CD4-positive, alpha-beta memory T cell (primary cell): Measurements from ENCODE around the gene FOXP1. TPM values are rescaled to one million over a fixed set of nuclear protein-coding genes. Genes with fewer than 3 reads are reported as not detected.

Source experiments
- CTCF ChIA-PET: fragments of 350-600 bp; sonication (Branson Sonifier 250); formaldehyde crosslinking; loops from one replicate; lab custom pipeline; 2021; ENCODE audit warnings: inconsistent platforms; ENCODE audit not compliant: partially characterized antibody; lab: Charles Lee
- POLR2A ChIA-PET: fragments of 350-600 bp; sonication (Branson Sonifier 250); formaldehyde crosslinking; loops from one replicate; lab custom pipeline; 2021; ENCODE audit not compliant: partially characterized antibody; lab: Charles Lee
- DNase-seq, 5 donors: peaks; one replicate each; pipeline versions ENCODE4 v3.0.0 to v3.0.0-alpha.2; 2020 to 2022; ENCODE audit warnings: mixed read lengths in 1 of 5
- H3K27ac ChIP-seq: one replicate; pipeline ENCODE4 v1.7.0; 2013; ENCODE audit warnings: low read depth, low read length
- H3K27me3 ChIP-seq: 2 replicates; pipeline ENCODE4 v1.7.0; 2013; ENCODE audit warnings: mild to moderate bottlenecking, low read length, moderate library complexity; ENCODE audit not compliant: insufficient read depth
- H3K36me3 ChIP-seq: 2 replicates; pipeline ENCODE4 v1.7.0; 2013; ENCODE audit warnings: mild to moderate bottlenecking, low read length, moderate library complexity; ENCODE audit not compliant: insufficient read depth
- H3K4me1 ChIP-seq: 2 replicates; pipeline ENCODE4 v1.7.0; 2013; ENCODE audit warnings: mild to moderate bottlenecking, low read length, moderate library complexity; ENCODE audit not compliant: insufficient read depth
- H3K4me3 ChIP-seq, 2 donors: one replicate each; pipeline ENCODE4 v1.7.0; 2013; ENCODE audit warnings: low read length in 2 of 2, mild to moderate bottlenecking in 1 of 2
- H3K9me3 ChIP-seq, 2 donors: one replicate each; pipeline ENCODE4 v1.7.0; 2013; ENCODE audit warnings: low read length in 2 of 2, control low read depth in 1 of 2; ENCODE audit not compliant: control insufficient read depth in 1 of 2
- H3K27ac Mint-ChIP-seq, 7 donors: one replicate each; pipeline ENCODE4 v1.8.0; 2020 to 2021; ENCODE audit warnings: mixed read lengths in 7 of 7, mild to moderate bottlenecking in 6 of 7, inconsistent platforms in 3 of 7, moderate library complexity in 3 of 7
- H3K27me3 Mint-ChIP-seq, 2 donors: one replicate each; pipeline ENCODE4 v1.8.0; 2020 to 2021; ENCODE audit warnings: mixed read lengths in 2 of 2
- H3K36me3 Mint-ChIP-seq, 2 donors: one replicate each; pipeline ENCODE4 v1.8.0; 2020 to 2021; ENCODE audit warnings: mixed read lengths in 2 of 2, inconsistent platforms in 1 of 2, mild to moderate bottlenecking in 1 of 2
- H3K4me1 Mint-ChIP-seq, 4 donors: one replicate each; pipeline ENCODE4 v1.8.0; 2020 to 2021; ENCODE audit warnings: mixed read lengths in 4 of 4, mild to moderate bottlenecking in 1 of 4
- H3K4me3 Mint-ChIP-seq, 8 donors: one replicate each; pipeline ENCODE4 v1.8.0; 2020 to 2021; ENCODE audit warnings: mixed read lengths in 8 of 8, mild to moderate bottlenecking in 7 of 8, moderate library complexity in 6 of 8, inconsistent platforms in 3 of 8
- H3K9me3 Mint-ChIP-seq, 8 donors: one replicate each; pipeline ENCODE4 v1.8.0; 2020 to 2021; ENCODE audit warnings: mixed read lengths in 8 of 8, mild to moderate bottlenecking in 5 of 8, inconsistent platforms in 3 of 8, moderate library complexity in 1 of 8
- intact Hi-C: fragments of 100-400 bp; cut with micrococcal nuclease; formaldehyde crosslinking; loops from one replicate; pipeline ENCODE4 v1.15.1; 2023
- polyA plus RNA-seq, 2 donors: library from polyadenylated mRNA; unstranded; fragments of 300-500 nt; fragmentation: Illumina TruSeq; gene quantifications; one replicate each; pipeline ENCODE4 v1.2.3, GENCODE V29; 2021
- total RNA-seq, 2 experiments: library from RNA; stranded (reverse); gene quantifications; one replicate each; pipeline ENCODE4 v1.2.3, GENCODE V29; 2021

The FOXP1 gene
- total and polyA plus RNA-seq, 4 experiments from 2014 or later, result 189 to 348 (median 279) TPM

GRCh38 chr3:71414189-71414927, 169.2 kb downstream of the FOXP1 start:
- H3K36me3 ChIP-seq, result no peaks in the 10 kb centered on the region
- H3K27ac ChIP-seq, result no peak overlapping the region
- peaks cover 51 to 97% (median 68%) of the 10 kb centered on the region in 4 donors for H3K4me1 Mint-ChIP-seq
- H3K4me3 Mint-ChIP-seq, result peak overlapping the region in 2 of 8 donors; percentile 29 to 61
- H3K4me1 ChIP-seq, result peaks cover 67% of the 10 kb centered on the region
- POLR2A ChIA-PET, result no interaction called here
- H3K36me3 Mint-ChIP-seq, result peaks cover 11 to 12% of the 10 kb centered on the region in 2 donors
- no peak for DNase-seq
- no peak overlapping the region for H3K4me3 ChIP-seq
- H3K27ac Mint-ChIP-seq, result peak overlapping the region in 6 of 7 donors; percentile 22 to 95 (median 70)
- H3K27me3 ChIP-seq, result no peaks in the 10 kb centered on the region
- H3K9me3 ChIP-seq, result no peaks in the 10 kb centered on the region
- H3K27me3 Mint-ChIP-seq, result no peaks in the 10 kb centered on the region
- H3K9me3 Mint-ChIP-seq, result peaks cover 0 to 5% (median 0%) of the 10 kb centered on the region in 8 donors
- intact Hi-C loops, result loop anchor here (10.0 kb wide), 1 partner anchor 170 kb away; the partner anchor contains the start of gene FOXP1
- CTCF ChIA-PET, result interaction anchor here (0.9 kb wide), 1 partner anchor 17 kb away, joined by 6 read pairs; no protein-coding TSS in a partner anchor

- H3K27me3 ChIP-seq, result no peaks in the 10 kb centered on the region
- DNase-seq, result no peak
- intact Hi-C loops, result loop anchor here (10.0 kb wide), 1 partner anchor 171 kb away; the partner anchor contains the start of gene FOXP1
- CTCF ChIA-PET, result no interaction called here
- Mint-ChIP-seq H3K27me3 (no peaks in the 10 kb centered on the region), H3K36me3 (peaks cover 18% of the 10 kb centered on the region in 2 donors), H3K27ac (peak overlapping the region in 3 of 7 donors; percentile 19 to 57 (median 55)), H3K9me3 (peaks cover 0 to 5% (median 0%) of the 10 kb centered on the region in 8 donors), H3K4me1 (peaks cover 52 to 100% (median 72%) of the 10 kb centered on the region in 4 donors), H3K4me3 (peak overlapping the region in 1 of 8 donors; percentile 36)
- POLR2A ChIA-PET, result no interaction called here
- no peak overlapping the region for H3K27ac ChIP-seq
- H3K4me3 ChIP-seq, result no peak overlapping the region
- H3K9me3 ChIP-seq, result no peaks in the 10 kb centered on the region
- peaks cover 62% of the 10 kb centered on the region for H3K4me1 ChIP-seq
- no peaks in the 10 kb centered on the region for H3K36me3 ChIP-seq
These were observed 170.0 kb downstream of the FOXP1 start for GRCh38 chr3:71413572-71413971.

DNA sequence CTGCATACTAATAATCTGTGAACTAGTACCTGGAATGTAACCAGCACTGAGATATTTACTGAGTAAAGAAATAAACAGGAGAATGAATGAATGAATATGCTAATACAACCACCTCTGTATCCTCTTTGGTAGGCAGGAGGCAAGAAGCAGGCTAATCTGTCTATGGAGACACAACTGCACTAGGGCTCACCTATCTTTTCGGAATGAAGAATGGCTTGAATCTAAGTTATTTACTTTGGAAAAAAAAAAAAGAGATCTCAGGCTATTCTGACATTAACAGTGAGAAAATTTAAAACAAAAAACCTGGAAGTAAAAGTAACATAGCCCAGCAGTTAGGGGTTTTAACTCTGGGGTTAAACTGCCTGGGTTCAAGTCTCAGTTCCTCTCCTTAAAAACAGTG, 174.2 kb downstream of the FOXP1 start:
- POLR2A ChIA-PET, result no interaction called here

DNA sequence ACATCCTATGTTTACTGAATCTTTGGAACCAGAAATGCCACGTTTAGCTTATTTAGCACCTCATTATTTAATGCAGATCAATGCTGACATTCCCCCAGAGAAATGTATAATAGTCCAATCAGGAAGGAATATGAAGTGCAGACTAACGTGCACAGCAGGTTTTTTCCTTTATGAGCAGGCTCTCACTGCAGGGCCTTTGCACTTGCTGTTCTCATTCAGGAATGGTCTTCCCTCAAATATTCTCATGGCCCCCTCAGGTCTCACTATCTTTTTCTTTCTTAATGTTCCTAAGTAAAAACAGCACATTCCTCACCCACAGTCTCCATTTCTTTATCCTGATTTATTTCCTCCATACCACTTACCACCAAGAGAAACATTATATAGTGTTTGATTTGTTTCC, 174.6 kb downstream of the FOXP1 start:
- no peaks in the 10 kb centered on the region for H3K9me3 ChIP-seq
- intact Hi-C loops, result no loop called here
- H3K36me3 ChIP-seq, result no peaks in the 10 kb centered on the region
- Mint-ChIP-seq H3K27ac (peak overlapping the region in 5 of 7 donors; percentile 1 to 22 (median 5)), H3K4me3 (no peak overlapping the region), H3K9me3 (peaks cover 0 to 1% (median 0%) of the 10 kb centered on the region in 8 donors), H3K27me3 (no peaks in the 10 kb centered on the region), H3K4me1 (peaks cover 31 to 85% (median 42%) of the 10 kb centered on the region in 4 donors), H3K36me3 (peaks cover 17 to 44% of the 10 kb centered on the region in 2 donors)
- H3K4me3 ChIP-seq, result no peak overlapping the region
- H3K4me1 ChIP-seq, result peaks cover 16% of the 10 kb centered on the region
- CTCF ChIA-PET, result interaction anchor here (3.8 kb wide), 1 partner anchor 11 kb away, joined by 14 read pairs; no protein-coding TSS in a partner anchor
- no peaks in the 10 kb centered on the region for H3K27me3 ChIP-seq
- DNase-seq, result no peak
- POLR2A ChIA-PET, result no interaction called here
- H3K27ac ChIP-seq, result no peak overlapping the region

More for the DNA sequence above, 174.2 kb downstream of the FOXP1 start:
- CTCF ChIA-PET, result interaction anchor here (3.8 kb wide), 1 partner anchor 12 kb away, joined by 14 read pairs; no protein-coding TSS in a partner anchor
- intact Hi-C loops, result no loop called here
- Mint-ChIP-seq H3K27ac (peak overlapping the region in 5 of 7 donors; percentile 0 to 19 (median 5)), H3K36me3 (peaks cover 17 to 44% of the 10 kb centered on the region in 2 donors), H3K4me1 (peaks cover 31 to 86% (median 46%) of the 10 kb centered on the region in 4 donors), H3K27me3 (no peaks in the 10 kb centered on the region), H3K9me3 (peaks cover 0 to 1% (median 0%) of the 10 kb centered on the region in 8 donors), H3K4me3 (no peak overlapping the region)
- Histone ChIP-seq H3K27ac (no peak overlapping the region), H3K36me3 (no peaks in the 10 kb centered on the region), H3K4me3 (no peak overlapping the region), H3K4me1 (peaks cover 20% of the 10 kb centered on the region), H3K27me3 (no peaks in the 10 kb centered on the region), H3K9me3 (no peaks in the 10 kb centered on the region)
- no peak for DNase-seq

DNA sequence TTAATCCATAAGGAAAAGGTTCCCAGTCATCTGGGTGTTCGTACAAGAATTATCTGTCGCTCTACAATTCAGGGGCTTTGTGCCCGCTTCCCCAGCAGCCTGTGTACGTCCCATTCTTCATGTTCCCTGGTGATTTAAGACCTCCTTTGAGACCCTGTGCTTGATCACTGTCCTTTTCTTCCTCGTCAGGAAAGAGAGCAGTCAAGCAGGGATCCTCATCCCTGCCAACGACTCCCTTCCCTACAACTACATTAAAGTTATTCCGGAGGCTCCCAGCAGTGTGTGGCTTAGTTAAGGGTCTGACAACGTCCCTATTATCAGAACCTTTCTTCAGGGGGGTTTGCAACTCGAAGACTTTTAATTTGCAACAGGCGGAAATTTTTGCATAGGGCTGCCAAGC, 175.7 kb downstream of the FOXP1 start:
- H3K27ac ChIP-seq, result no peak overlapping the region
- intact Hi-C loops, result no loop called here
- Mint-ChIP-seq H3K27ac (peak overlapping the region in 1 of 7 donors; percentile 18), H3K27me3 (no peaks in the 10 kb centered on the region), H3K4me3 (no peak overlapping the region), H3K36me3 (peaks cover 23 to 49% of the 10 kb centered on the region in 2 donors), H3K9me3 (no peaks in the 10 kb centered on the region), H3K4me1 (peaks cover 29 to 83% (median 41%) of the 10 kb centered on the region in 4 donors)
- ChIA-PET POLR2A (no interaction called here), CTCF (no interaction called here)
- no peaks in the 10 kb centered on the region for H3K9me3 ChIP-seq
- H3K36me3 ChIP-seq, result no peaks in the 10 kb centered on the region
- peaks cover 12% of the 10 kb centered on the region for H3K4me1 ChIP-seq
- no peaks in the 10 kb centered on the region for H3K27me3 ChIP-seq
- no peak for DNase-seq
- no peak overlapping the region for H3K4me3 ChIP-seq

- no peak overlapping the region for H3K27ac ChIP-seq
- no peak overlapping the region for H3K4me3 ChIP-seq
- ChIA-PET CTCF (no interaction called here), POLR2A (no interaction called here)
- Mint-ChIP-seq H3K27me3 (no peaks in the 10 kb centered on the region), H3K27ac (no peak overlapping the region), H3K4me1 (peaks cover 35 to 83% (median 42%) of the 10 kb centered on the region in 4 donors), H3K36me3 (peaks cover 24 to 49% of the 10 kb centered on the region in 2 donors), H3K9me3 (no peaks in the 10 kb centered on the region), H3K4me3 (no peak overlapping the region)
- no peaks in the 10 kb centered on the region for H3K27me3 ChIP-seq
- no peaks in the 10 kb centered on the region for H3K36me3 ChIP-seq
- DNase-seq, result no peak
- no peaks in the 10 kb centered on the region for H3K9me3 ChIP-seq
- intact Hi-C loops, result no loop called here
- H3K4me1 ChIP-seq, result peaks cover 16% of the 10 kb centered on the region
These were observed 176.3 kb downstream of the FOXP1 start for GRCh38 chr3:71406972-71407810.
